ENCODE data around the gene MFNG. TPM values are rescaled to one million over a fixed set of nuclear protein-coding genes. Genes with fewer than 3 reads are reported as not detected.
A peak's percentile ranks its signal among the peaks of the same experiment; 100 is the strongest.

Gene MFNG
- total RNA-seq, 1 experiment from 2014 or later = 4.5 TPM

DNA sequence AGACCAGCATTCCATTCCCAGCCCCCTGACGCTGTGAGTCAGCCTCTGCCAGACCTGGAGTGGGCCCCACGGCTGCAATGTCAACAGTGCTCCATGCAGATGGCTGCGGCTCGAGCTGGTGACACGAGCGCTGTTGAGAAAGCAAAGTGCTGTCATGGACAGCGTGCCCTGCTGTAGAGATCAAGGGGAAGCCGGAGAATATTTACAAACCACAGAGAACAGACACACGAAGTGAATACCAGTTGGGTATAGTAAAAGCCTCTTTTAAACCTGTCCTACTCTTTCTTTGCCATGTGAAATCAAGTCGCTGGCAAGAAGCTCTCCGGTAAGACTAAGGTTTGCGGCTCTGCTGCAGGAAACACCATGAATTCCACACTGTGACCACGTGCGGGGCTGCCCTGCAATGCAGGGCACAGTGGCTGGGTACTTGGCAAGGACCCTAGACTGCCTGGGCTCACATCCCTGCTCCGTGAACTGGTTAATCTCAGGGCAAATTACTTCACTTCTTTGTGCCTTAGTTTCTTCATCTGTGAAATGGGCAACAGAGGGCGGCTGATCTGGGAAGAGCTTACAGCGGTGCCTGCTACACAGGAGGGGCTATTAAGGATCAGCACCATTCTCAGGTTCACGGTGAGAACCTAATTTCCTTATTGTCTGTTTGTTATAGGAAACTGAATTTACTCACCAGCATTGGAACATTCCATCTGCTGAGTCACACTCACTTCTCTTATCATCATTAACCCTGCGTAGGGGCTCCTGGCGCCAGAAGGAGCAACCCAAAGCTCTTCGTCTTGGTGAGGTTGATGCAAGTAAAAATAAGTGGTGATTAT lies 31.1 kb downstream of the MFNG start (continued):
- TF ChIP-seq, protein P1, sequence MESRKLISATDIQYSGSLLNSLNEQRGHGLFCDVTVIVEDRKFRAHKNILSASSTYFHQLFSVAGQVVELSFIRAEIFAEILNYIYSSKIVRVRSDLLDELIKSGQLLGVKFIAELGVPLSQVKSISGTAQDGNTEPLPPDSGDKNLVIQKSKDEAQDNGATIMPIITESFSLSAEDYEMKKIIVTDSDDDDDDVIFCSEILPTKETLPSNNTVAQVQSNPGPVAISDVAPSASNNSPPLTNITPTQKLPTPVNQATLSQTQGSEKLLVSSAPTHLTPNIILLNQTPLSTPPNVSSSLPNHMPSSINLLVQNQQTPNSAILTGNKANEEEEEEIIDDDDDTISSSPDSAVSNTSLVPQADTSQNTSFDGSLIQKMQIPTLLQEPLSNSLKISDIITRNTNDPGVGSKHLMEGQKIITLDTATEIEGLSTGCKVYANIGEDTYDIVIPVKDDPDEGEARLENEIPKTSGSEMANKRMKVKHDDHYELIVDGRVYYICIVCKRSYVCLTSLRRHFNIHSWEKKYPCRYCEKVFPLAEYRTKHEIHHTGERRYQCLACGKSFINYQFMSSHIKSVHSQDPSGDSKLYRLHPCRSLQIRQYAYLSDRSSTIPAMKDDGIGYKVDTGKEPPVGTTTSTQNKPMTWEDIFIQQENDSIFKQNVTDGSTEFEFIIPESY (IDR thresholded peaks at IDR 0.05; ENCODE audit: extremely low read depth, insufficient replicate concordance, low read length) = no peak

DNA sequence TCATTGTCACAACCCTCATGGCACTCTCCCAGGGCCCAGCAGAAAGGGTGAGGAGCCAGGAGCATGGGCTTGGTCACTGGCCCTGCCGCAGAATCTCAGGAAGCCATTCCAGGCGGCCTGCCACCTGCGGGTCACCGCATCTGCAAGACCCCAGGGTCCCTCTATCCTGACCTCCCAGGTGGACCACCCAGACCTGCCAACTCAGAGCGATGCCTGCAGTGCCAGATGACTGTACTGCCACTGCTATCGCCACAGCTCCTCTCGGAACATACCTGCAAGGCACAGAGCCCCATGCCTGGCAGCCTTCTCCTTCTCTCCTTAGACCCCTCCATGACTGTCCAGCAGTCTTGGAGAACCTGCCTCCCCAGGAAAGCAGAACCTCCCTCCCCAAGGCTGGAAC lies 32.5 kb downstream of the MFNG start:
- peak overlapping the region; percentile 65; the same call in 1 of the 2 replicates for H3K9ac ChIP-seq (ENCODE audit: low read length)
- no peaks in the 10 kb centered on the region for H3K36me3 ChIP-seq (ENCODE audit: control insufficient read depth in 1 of 2, insufficient read depth in 2 of 2, low read length in 2 of 2)
- H3K9me2 ChIP-seq (ENCODE audit: insufficient read depth) = no peaks in the 10 kb centered on the region
- intact Hi-C loops (cut with micrococcal nuclease) = no loop called here
- H3K4me1 ChIP-seq (ENCODE audit: control insufficient read depth in 1 of 2, insufficient read depth in 2 of 2, low read length in 2 of 2) = peaks cover 53 to 89% of the 10 kb centered on the region in 2 experiments
- DNase-seq (ENCODE audit: low read depth, low spot score) (no peak), ATAC-seq (no peak)
- H2AFZ ChIP-seq (ENCODE audit: low read depth, low read length, poor library complexity, severe bottlenecking) = no peak overlapping the region
- ChIA-PET CTCF (interaction anchor here (1.2 to 8.1 kb wide), 3 partner anchors 122 to 194 kb away, joined by 5 to 147 read pairs (median 29); no protein-coding TSS in a partner anchor), RAD21 (ENCODE audit: low non-redundant PET in 1 of 2, low total read pairs in 2 of 2, uncharacterized antibody in 2 of 2, unreplicated experiment in 2 of 2) (interaction anchor here (0.7 to 6.7 kb wide), 2 partner anchors 127 to 136 kb away, joined by 3 to 63 read pairs; no protein-coding TSS in a partner anchor), POLR2A (interaction anchor here (0.5 to 5.5 kb wide), 3 partner anchors 122 to 170 kb away, joined by 3 to 54 read pairs (median 6); no protein-coding TSS in a partner anchor)
- BruUV-seq (replicated peaks) = no TSS peak
- no peak for TF ChIP-seq CEBPB (IDR thresholded peaks at IDR 0.05; ENCODE audit: low read depth)
- no peak for TF ChIP-seq POLR2AphosphoS5 (IDR thresholded peaks at IDR 0.05; ENCODE audit: low read depth, low read length)
- TF ChIP-seq SIN3A (IDR thresholded peaks at IDR 0.05; ENCODE audit: low read depth) = no peak
- no peak for TF ChIP-seq TCF7L2 (IDR thresholded peaks at IDR 0.05; ENCODE audit: borderline replicate concordance, extremely low read depth, insufficient read depth, insufficient read length)
- TF ChIP-seq CBX3 (IDR thresholded peaks at IDR 0.05; ENCODE audit: low read depth) = no peak
- TF ChIP-seq RAD21 (IDR thresholded peaks at IDR 0.05; ENCODE audit: low read depth) = no peak
- TF ChIP-seq ZNF274 (IDR thresholded peaks at IDR 0.05; ENCODE audit: low read depth, low read length) = no peak
- H4K20me1 ChIP-seq (ENCODE audit: insufficient read depth) = no peaks in the 10 kb centered on the region
- H3K4me2 ChIP-seq (ENCODE audit: low read length) = no peak overlapping the region; the same call in 1 of the 2 replicates
- H3K79me2 ChIP-seq (ENCODE audit: insufficient read depth, low read length) = no peaks in the 10 kb centered on the region
- H3K4me3 ChIP-seq (replicated peaks in 1 of 2; ENCODE audit: low read depth in 1 of 2, low read length in 2 of 2) = no peak overlapping the region
- no peaks in the 10 kb centered on the region for H3K9me3 ChIP-seq (ENCODE audit: control insufficient read depth in 1 of 2, insufficient read depth in 1 of 2, low read depth in 1 of 2, low read length in 2 of 2)
- no peaks in the 10 kb centered on the region for H3K27me3 ChIP-seq (ENCODE audit: insufficient read depth, low read length)
- H3K27ac ChIP-seq (ENCODE audit: low read depth, low read length) = peak overlapping the region; percentile 96

All from HCT116 (cell line).